Loucy (cell line): ENCODE data around the gene CTNNA2.

Experiments used
- CTCF ChIP-seq: fragments of 200-600 bp; sonication (generic); conservative IDR thresholded peaks from 2 replicates; pipeline ENCODE4 v1.5.1; 2014; ENCODE audit warnings: mild to moderate bottlenecking, antibody characterized with exemption, low read length
- EZH2phosphoT487 ChIP-seq: fragments of 200-600 bp; IDR thresholded peaks from 2 replicates; pipeline ENCODE4 v1.6.1; 2018; ENCODE audit warnings: antibody characterized with exemption, mild to moderate bottlenecking, moderate library complexity, borderline replicate concordance

GRCh38 chr2:80002568-80003157 is 489.8 kb downstream of the CTNNA2 start:
- TF ChIP-seq CTCF (no peak), EZH2phosphoT487 (no peak)
